HG02763 (cell line): ENCODE data around the gene POFUT2.
"Not testable (repeated sequence)": the region's sequence is repeated elsewhere in the genome, so short reads cannot be mapped to it uniquely, and the experiment has no call there.

Source experiments
- ATAC-seq: cut with Tn5 transposase; IDR thresholded peaks from one replicate; pipeline ENCODE4 v1.9.1; 2021; ENCODE audit warnings: mild to moderate bottlenecking, moderate library complexity; ENCODE audit not compliant: unreplicated experiment

POFUT2 gene

GRCh38 chr21:45326169-45326851 is 38.6 kb upstream of the POFUT2 start:
- ATAC-seq: no peak

- ATAC-seq: no peak
Observed at GRCh38 chr21:45325206-45326168, 37.8 kb upstream of the POFUT2 start.

GRCh38 chr21:45324489-45325205 is 37.0 kb upstream of the POFUT2 start:
- ATAC-seq: no peak

GRCh38 chr21:45323487-45324311 is 36.0 kb upstream of the POFUT2 start:
- no peak for ATAC-seq

GRCh38 chr21:45322960-45323461 is 35.3 kb upstream of the POFUT2 start:
- ATAC-seq: no peak

- ATAC-seq: no peak
Observed at GRCh38 chr21:45322231-45322959, 34.7 kb upstream of the POFUT2 start.

- no peak for ATAC-seq
Observed at GRCh38 chr21:45320261-45321025, 32.7 kb upstream of the POFUT2 start.

- no peak for ATAC-seq
Observed at GRCh38 chr21:45319461-45320211, 31.9 kb upstream of the POFUT2 start.

- no peak for ATAC-seq
Observed at GRCh38 chr21:45318556-45319404, 31.1 kb upstream of the POFUT2 start.

GRCh38 chr21:45318146-45318555 is 30.5 kb upstream of the POFUT2 start:
- ATAC-seq: no peak

- no peak for ATAC-seq
Observed at GRCh38 chr21:45317398-45318145, 29.9 kb upstream of the POFUT2 start.

GRCh38 chr21:45316871-45317397 is 29.2 kb upstream of the POFUT2 start:
- ATAC-seq: no peak

- ATAC-seq: not testable (repeated sequence)
Observed at GRCh38 chr21:45315676-45316470, 28.2 kb upstream of the POFUT2 start.

- no peak for ATAC-seq
Observed at GRCh38 chr21:45313682-45314081, 26.0 kb upstream of the POFUT2 start.

- ATAC-seq: no peak
Observed at GRCh38 chr21:45313015-45313414, 25.3 kb upstream of the POFUT2 start.
